ENCODE data around the gene KIF24. TPM values are rescaled to one million over a fixed set of nuclear protein-coding genes. Genes with fewer than 3 reads are reported as not detected.

KIF24 gene
- total and polyA plus RNA-seq, 2 of the 4 experiments (the other 2 are of a cell fraction): 1.4 to 3.0 TPM

- BruUV-seq (replicated peaks): no TSS peak
- POLR2A ChIA-PET (ENCODE audit: unreplicated experiment): interaction anchor here (0.5 to 0.6 kb wide), 2 partner anchors 17 to 1061 kb away, joined by 7 to 8 read pairs; no protein-coding TSS in a partner anchor
- dilution Hi-C loops (cut with HindIII; ENCODE audit: low sequenced_read_pairs, unreplicated experiment): no loop called here
Measured at GRCh38 chr9:34376596-34377403, 47.7 kb upstream of the KIF24 start, which contains the start of gene MYORG. TSS of gene MYORG (minus strand) at chr9:34376898. CDS start at chr9:34372943, 3,955 bp downstream.

More at GRCh38 chr9:34376596-34377403, 47.7 kb upstream of the KIF24 start, which contains the start of gene MYORG:
- H2BK15ac ChIP-seq (ENCODE audit: low read depth, low read length): no peak within 1 kb of the TSS
- H2BK120ac ChIP-seq (ENCODE audit: low read depth, low read length): no peak within 1 kb of the TSS
- H3K27ac ChIP-seq (ENCODE audit: insufficient read depth, low read length): no peak within 1 kb of the TSS
- H2BK5ac ChIP-seq (ENCODE audit: low read depth, low read length, poor library complexity, severe bottlenecking): no peak within 1 kb of the TSS
- no peaks in the 10 kb centered on the region for H3K79me1 ChIP-seq (ENCODE audit: low read depth in 1 of 2, low read length in 2 of 2)
- peaks cover 17% of the 10 kb centered on the region; the same call in 1 of the 2 replicates for H3K27me3 ChIP-seq (ENCODE audit: control insufficient read depth, insufficient read depth, low read length)
- H3K4me1 ChIP-seq (ENCODE audit: control insufficient read depth, insufficient read depth, low read length): peaks cover 8% of the 10 kb centered on the region
- CTCF ChIA-PET: interaction anchor here (0.8 to 1.8 kb wide), 2 partner anchors 45 to 303 kb away, joined by 3 to 4 read pairs; no protein-coding TSS in a partner anchor
- peak within 1 kb of the TSS; percentile 96 for H3K4me2 ChIP-seq (ENCODE audit: low read depth, low read length)
- peak; percentile 65 for DNase-seq
- peak within 1 kb of the TSS in 1 of 2 experiments; percentile 64; a peak in 2 of 4 replicates for H4K8ac ChIP-seq (ENCODE audit: low read depth in 2 of 2, low read length in 2 of 2)
- intact Hi-C loops (cut with micrococcal nuclease) (loop anchor here (5.0 kb wide), 1 partner anchor 449 kb away; no protein-coding TSS in a partner anchor), in situ Hi-C loops (cut with MboI; ENCODE audit: low sequenced_read_pairs) (no loop called here)
- peak within 1 kb of the TSS; percentile 2; the same call in 1 of the 2 replicates for H3K9ac ChIP-seq (ENCODE audit: low read depth, low read length)
- no peak for TF ChIP-seq CHD1 (IDR thresholded peaks at IDR 0.05; ENCODE audit: low read depth, low read length)
- TF ChIP-seq ELK1 (IDR thresholded peaks at IDR 0.05; ENCODE audit: borderline replicate concordance, low read depth, low read length): no peak
- peak; percentile 88; the same call in 1 of the 2 replicates for TF ChIP-seq MAZ (IDR thresholded peaks at IDR 0.05; ENCODE audit: borderline replicate concordance, low read depth, low read length)
- TF ChIP-seq CEBPB (IDR thresholded peaks at IDR 0.05; ENCODE audit: low read depth, low read length): no peak
- no peak for TF ChIP-seq MXI1 (IDR thresholded peaks at IDR 0.05; ENCODE audit: borderline replicate concordance, low read depth, low read length)
- no peak for TF ChIP-seq BHLHE40 (IDR thresholded peaks at IDR 0.05; ENCODE audit: low read depth, low read length)
- no peak for TF ChIP-seq USF2 (IDR thresholded peaks at IDR 0.05; ENCODE audit: low read depth, low read length)
- H3K9me3 ChIP-seq (ENCODE audit: control insufficient read depth, insufficient read depth, low read length): peaks cover 4% of the 10 kb centered on the region; the same call in 1 of the 2 replicates
- H3K4ac ChIP-seq (ENCODE audit: low read depth, low read length): no peak within 1 kb of the TSS
- no peak within 1 kb of the TSS for H4K91ac ChIP-seq (ENCODE audit: insufficient read depth, low read depth, low read length)
- H3K4me3 ChIP-seq (ENCODE audit: insufficient read depth, low read depth, low read length): peak within 1 kb of the TSS; percentile 54
- H3K56ac ChIP-seq (ENCODE audit: extremely low read depth, insufficient read depth, low read length): no peak within 1 kb of the TSS; the same call in 1 of the 2 replicates
- peaks cover 8% of the 10 kb centered on the region; the same call in 1 of the 2 replicates for H3K9me1 ChIP-seq (ENCODE audit: insufficient read depth, low read length)
- WGBS, 2 experiments (ENCODE audit: extremely low coverage in 2 of 2, insufficient read length in 1 of 2): 1% methylated on average over 21 of the region's 54 CpGs; no CpG with 5 or more reads in 1 of the 2 experiments
- no peak within 1 kb of the TSS for H2BK20ac ChIP-seq (ENCODE audit: low read depth, low read length)
- H3K23ac ChIP-seq (ENCODE audit: low read depth, low read length): peak within 1 kb of the TSS; percentile 93
- H3K36me3 ChIP-seq (ENCODE audit: control insufficient read depth, insufficient read depth, low read length): no peaks in the 10 kb centered on the region; the same call in 1 of the 2 replicates
- ATAC-seq (ENCODE audit: low read depth): peak; percentile 84
- H2AK5ac ChIP-seq (ENCODE audit: low read depth, low read length): 0 out of 2 replicates have a peak within 1 kb of the TSS, but pooled peaks have one; percentile 24
- H3K18ac ChIP-seq (ENCODE audit: low read depth, low read length): no peak within 1 kb of the TSS
- no peak within 1 kb of the TSS for H4K5ac ChIP-seq (ENCODE audit: low read depth, low read length)
- peak within 1 kb of the TSS; percentile 90 for H2AK9ac ChIP-seq (replicated peaks; ENCODE audit: low read depth, low read length, poor library complexity)
- H2AFZ ChIP-seq (replicated peaks; ENCODE audit: low read length, poor library complexity): peak within 1 kb of the TSS; percentile 98
- H4K20me1 ChIP-seq (ENCODE audit: insufficient read depth, low read length): no peaks in the 10 kb centered on the region; the same call in 1 of the 2 replicates
- 0 out of 2 replicates have a peak within 1 kb of the TSS, but pooled peaks have one; percentile 87 for H3K14ac ChIP-seq (replicated peaks; ENCODE audit: low read depth, low read length)
